ENCODE measurements around the gene CDC73.

DNA sequence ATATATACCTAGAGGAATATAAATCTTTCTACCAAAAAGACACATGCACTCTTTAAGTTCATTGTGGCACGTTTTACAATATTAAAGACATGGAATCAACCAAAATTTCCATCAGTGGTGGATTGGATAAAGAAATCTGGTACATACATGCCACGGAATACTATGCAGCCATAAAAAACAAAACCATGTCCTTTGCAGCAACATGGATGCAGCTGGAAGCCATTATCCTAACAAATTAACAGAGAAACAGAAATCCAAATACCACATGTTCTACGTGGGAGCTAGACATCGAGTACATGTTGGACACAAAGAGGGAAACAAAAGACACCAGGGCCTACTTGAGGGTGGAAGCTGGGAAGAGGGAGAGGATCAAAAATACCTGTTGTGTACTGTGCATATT, 97.6 kb downstream of the CDC73 start:
- TF ChIP-seq CTCF (IDR thresholded peaks at IDR 0.05; ENCODE audit: borderline replicate concordance, extremely low read depth, low read length, poor library complexity, severe bottlenecking) (no peak), EZH2 (IDR thresholded peaks at IDR 0.05; ENCODE audit: borderline replicate concordance, low read depth, low read length, severe bottlenecking) (no peak)
